Calu3 (cell line): ENCODE results near the gene KCNA1. TPM values are rescaled to one million over a fixed set of nuclear protein-coding genes. Genes with fewer than 3 reads are reported as not detected.

Experiments
- BruUV-seq: library from RNA; stranded (reverse); fragments of 400-500 nt; replicated peaks from 2 replicates; lab custom pipeline; 2021; lab: Mats Ljungman, UMichigan
- CTCF ChIA-PET: fragments of 300-600 bp; sonication (Branson Sonifier 250); formaldehyde crosslinking; loops from one replicate; lab custom pipeline; 2022; ENCODE audit warnings: antibody characterized with exemption; lab: Charles Lee
- DNase-seq: peaks from one replicate; pipeline ENCODE4 v3.0.0; 2022
- H3K27ac Mint-ChIP-seq: one replicate; pipeline ENCODE4 v1.8.0; 2022; ENCODE audit warnings: mixed read lengths; ENCODE audit not compliant: unreplicated experiment
- H3K27me3 Mint-ChIP-seq: one replicate; pipeline ENCODE4 v1.8.0; 2022; ENCODE audit warnings: mixed read lengths; ENCODE audit not compliant: unreplicated experiment
- H3K36me3 Mint-ChIP-seq: one replicate; pipeline ENCODE4 v1.8.0; 2022; ENCODE audit warnings: mild to moderate bottlenecking, moderate library complexity, mixed read lengths; ENCODE audit not compliant: insufficient read depth, unreplicated experiment
- H3K4me1 Mint-ChIP-seq: one replicate; pipeline ENCODE4 v1.8.0; 2022; ENCODE audit warnings: mild to moderate bottlenecking, low read depth, mixed read lengths; ENCODE audit not compliant: unreplicated experiment
- H3K4me3 Mint-ChIP-seq: one replicate; pipeline ENCODE4 v1.8.0; 2022; ENCODE audit warnings: mild to moderate bottlenecking, low read depth, moderate library complexity, mixed read lengths; ENCODE audit not compliant: unreplicated experiment
- H3K9me3 Mint-ChIP-seq: one replicate; pipeline ENCODE4 v1.8.0; 2022; ENCODE audit warnings: low read depth, mixed read lengths; ENCODE audit not compliant: unreplicated experiment
- intact Hi-C: fragments of 100-400 bp; cut with micrococcal nuclease; formaldehyde crosslinking; loops from one replicate; pipeline ENCODE4 v1.10.0; 2022; ENCODE audit not compliant: unreplicated experiment
- total RNA-seq: library from RNA; stranded (reverse); gene quantifications from 2 replicates; pipeline ENCODE4 v1.2.3, GENCODE V29; 2022
- TF ChIP-seq, protein P1 (sequence below): fragments of 200-600 bp; IDR thresholded peaks from one replicate; pipeline ENCODE4 v1.8.0; 2022; ENCODE audit warnings: antibody characterized with exemption; ENCODE audit not compliant: unreplicated experiment

Gene KCNA1
- total RNA-seq, 1 experiment from 2014 or later: not detected

DNA sequence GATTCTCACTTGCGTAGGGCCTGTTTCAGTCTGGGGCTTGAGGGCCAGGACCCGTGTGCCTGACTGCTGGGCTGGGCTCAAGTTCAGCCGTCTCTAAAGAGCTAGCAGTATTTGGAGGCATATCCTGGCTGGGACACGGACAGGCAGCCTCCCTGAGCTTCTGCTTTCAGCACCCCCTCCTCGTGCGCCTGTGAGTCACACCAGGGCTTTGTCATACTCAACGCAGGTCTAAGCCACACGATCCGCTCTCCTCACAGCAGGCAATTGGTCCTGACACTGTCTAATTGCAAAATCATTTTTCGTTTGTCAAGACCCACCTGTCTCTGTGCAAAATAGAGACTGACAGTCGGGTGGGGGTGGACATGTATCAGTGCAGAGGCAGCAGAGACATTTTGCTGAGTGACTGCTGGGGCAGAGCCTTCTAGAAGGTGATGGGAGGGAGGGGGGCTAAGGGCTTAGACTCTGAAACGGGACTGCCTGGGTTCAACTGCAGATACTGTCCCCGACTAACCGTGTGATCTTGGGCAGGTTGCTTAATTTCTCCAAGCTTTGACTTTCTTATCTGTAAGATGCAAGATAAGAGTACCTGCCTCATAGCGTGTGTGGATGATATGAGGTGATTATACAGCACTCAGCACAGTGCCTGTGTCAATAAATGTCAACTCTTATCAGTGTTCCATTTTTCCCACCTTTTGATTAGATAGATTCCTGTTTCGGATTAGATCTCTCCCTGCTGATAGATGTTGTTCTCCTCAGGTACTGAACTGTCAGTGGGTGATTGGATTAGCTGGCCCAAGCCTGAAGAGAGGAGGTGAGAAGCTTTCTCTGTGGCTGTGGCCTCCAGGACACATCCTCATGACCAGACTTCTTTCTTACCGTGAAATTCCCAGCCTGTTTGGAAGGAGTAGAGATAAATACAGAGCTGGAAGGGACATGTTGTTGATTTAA, 53.1 kb downstream of the KCNA1 start:
- TF ChIP-seq, protein P1, sequence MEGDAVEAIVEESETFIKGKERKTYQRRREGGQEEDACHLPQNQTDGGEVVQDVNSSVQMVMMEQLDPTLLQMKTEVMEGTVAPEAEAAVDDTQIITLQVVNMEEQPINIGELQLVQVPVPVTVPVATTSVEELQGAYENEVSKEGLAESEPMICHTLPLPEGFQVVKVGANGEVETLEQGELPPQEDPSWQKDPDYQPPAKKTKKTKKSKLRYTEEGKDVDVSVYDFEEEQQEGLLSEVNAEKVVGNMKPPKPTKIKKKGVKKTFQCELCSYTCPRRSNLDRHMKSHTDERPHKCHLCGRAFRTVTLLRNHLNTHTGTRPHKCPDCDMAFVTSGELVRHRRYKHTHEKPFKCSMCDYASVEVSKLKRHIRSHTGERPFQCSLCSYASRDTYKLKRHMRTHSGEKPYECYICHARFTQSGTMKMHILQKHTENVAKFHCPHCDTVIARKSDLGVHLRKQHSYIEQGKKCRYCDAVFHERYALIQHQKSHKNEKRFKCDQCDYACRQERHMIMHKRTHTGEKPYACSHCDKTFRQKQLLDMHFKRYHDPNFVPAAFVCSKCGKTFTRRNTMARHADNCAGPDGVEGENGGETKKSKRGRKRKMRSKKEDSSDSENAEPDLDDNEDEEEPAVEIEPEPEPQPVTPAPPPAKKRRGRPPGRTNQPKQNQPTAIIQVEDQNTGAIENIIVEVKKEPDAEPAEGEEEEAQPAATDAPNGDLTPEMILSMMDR: no peak
- Mint-ChIP-seq H3K4me3 (no peak overlapping the region), H3K4me1 (no peaks in the 10 kb centered on the region), H3K36me3 (peaks cover 1% of the 10 kb centered on the region), H3K9me3 (no peaks in the 10 kb centered on the region), H3K27ac (no peak overlapping the region), H3K27me3 (peaks cover 92% of the 10 kb centered on the region)
- DNase-seq: no peak
- BruUV-seq: no TSS peak
- CTCF ChIA-PET: no interaction called here
- intact Hi-C loops: no loop called here

Other genes starting within 250 kb of the KCNA1 start
- not detected in 2 replicates for gene GALNT8, start 189.5 kb upstream of the KCNA1 start, total RNA-seq
- not detected in 2 replicates for gene KCNA5, start 134.0 kb downstream of the KCNA1 start, total RNA-seq